Stimulated activated naive CD8-positive, alpha-beta T cell treated with anti-CD3 and anti-CD28 coated beads, Interleukin-15, Interleukin-2, amounts not matched to agents 100 ng/mL and 50 ng/mL, for 24 hours (primary cell): ENCODE measurements around the gene CAND1.

Experiments used
- H3K27ac Mint-ChIP-seq: one replicate; pipeline ENCODE4 v1.8.0; 2021; ENCODE audit warnings: mild to moderate bottlenecking, mixed read lengths
- H3K27me3 Mint-ChIP-seq: one replicate; pipeline ENCODE4 v1.8.0; 2021; ENCODE audit warnings: mixed read lengths
- H3K36me3 Mint-ChIP-seq: one replicate; pipeline ENCODE4 v1.8.0; 2021; ENCODE audit warnings: low read depth, mixed read lengths
- H3K4me1 Mint-ChIP-seq: one replicate; pipeline ENCODE4 v1.8.0; 2021; ENCODE audit warnings: low read depth, mixed read lengths
- H3K4me3 Mint-ChIP-seq: one replicate; pipeline ENCODE4 v1.8.0; 2021; ENCODE audit warnings: mild to moderate bottlenecking, mixed read lengths
- H3K9me3 Mint-ChIP-seq: one replicate; pipeline ENCODE4 v1.8.0; 2021; ENCODE audit warnings: mixed read lengths

The CAND1 gene

GRCh38 chr12:67367843-67368242 lies 98.7 kb downstream of the CAND1 start:
- Mint-ChIP-seq H3K9me3 (peaks cover 8% of the 10 kb centered on the region), H3K27me3 (no peaks in the 10 kb centered on the region), H3K36me3 (peaks cover 11% of the 10 kb centered on the region), H3K4me3 (no peak overlapping the region), H3K27ac (no peak overlapping the region), H3K4me1 (no peaks in the 10 kb centered on the region)
